Endodermal cell (in vitro differentiated cells): ENCODE results near the gene EPN2. TPM values are rescaled to one million over a fixed set of nuclear protein-coding genes. Genes with fewer than 3 reads are reported as not detected.

Experiments
- DNase-seq: peaks from one replicate; pipeline ENCODE4 v3.0.0-alpha.2; 2017
- H3K27ac ChIP-seq: 2 replicates; pipeline ENCODE4 v1.5.1; 2013; ENCODE audit warnings: mild to moderate bottlenecking, low read depth, low read length, moderate library complexity
- H3K27me3 ChIP-seq: 2 replicates; pipeline ENCODE4 v1.6.1; 2013; ENCODE audit warnings: mild to moderate bottlenecking, low read length, moderate library complexity; ENCODE audit not compliant: insufficient read depth, control insufficient read depth, poor library complexity, severe bottlenecking
- H3K36me3 ChIP-seq: 2 replicates; pipeline ENCODE4 v1.7.0; 2013; ENCODE audit warnings: mild to moderate bottlenecking, low read length, moderate library complexity; ENCODE audit not compliant: control insufficient read depth, insufficient read depth
- H3K4me1 ChIP-seq: one replicate; pipeline ENCODE4 v1.7.0; 2013; ENCODE audit warnings: low read length; ENCODE audit not compliant: control insufficient read depth, insufficient read depth
- H3K4me3 ChIP-seq: 2 replicates; pipeline ENCODE4 v1.5.1; 2013; ENCODE audit warnings: mild to moderate bottlenecking, low read length, moderate library complexity
- H3K9ac ChIP-seq: 2 replicates; pipeline ENCODE4 v1.6.1; 2013; ENCODE audit warnings: mild to moderate bottlenecking, low read length, moderate library complexity; ENCODE audit not compliant: poor library complexity, severe bottlenecking; ENCODE audit errors: extremely low read depth
- H3K9me3 ChIP-seq: 2 replicates; pipeline ENCODE4 v1.6.1; 2013; ENCODE audit warnings: mild to moderate bottlenecking, low read length, moderate library complexity; ENCODE audit not compliant: control insufficient read depth
- H3K27ac Mint-ChIP-seq: 2 replicates; pipeline ENCODE4 v1.8.0; 2020; ENCODE audit warnings: mixed read lengths
- H3K27me3 Mint-ChIP-seq: 2 replicates; pipeline ENCODE4 v1.8.0; 2021; ENCODE audit warnings: mild to moderate bottlenecking, mixed read lengths; ENCODE audit not compliant: insufficient read depth
- H3K36me3 Mint-ChIP-seq: 2 replicates; pipeline ENCODE4 v1.8.0; 2020; ENCODE audit warnings: low read depth, mixed read lengths
- H3K4me1 Mint-ChIP-seq: 2 replicates; pipeline ENCODE4 v1.8.0; 2020; ENCODE audit warnings: mixed read lengths
- H3K4me3 Mint-ChIP-seq: 2 replicates; pipeline ENCODE4 v1.8.0; 2020; ENCODE audit warnings: mild to moderate bottlenecking, moderate library complexity, mixed read lengths
- H3K9me3 Mint-ChIP-seq: 2 replicates; pipeline ENCODE4 v1.8.0; 2020; ENCODE audit warnings: mild to moderate bottlenecking, mixed read lengths
- WGBS, 2 experiments: methylation state at CpG; one replicate each; pipeline versions ENCODE4 v1.1.5 to v1.1.7; 2013; ENCODE audit warnings: missing lambda C conversion rate in 2 of 2, mixed read lengths in 1 of 2; ENCODE audit not compliant: insufficient coverage in 1 of 2, insufficient read length in 1 of 2; 5-methylcytosine and 5-hydroxymethylcytosine counted together
- total RNA-seq, 2 donors: library from RNA; stranded (reverse); fragmentation: NEBNext Ultra II Directional in 1 of 2; extraction: Animal tissue kit (Norgen Biotek cat#: 25700) in 1 of 2; gene quantifications; 2 replicates in 1 of 2; 3 replicates in 1 of 2; pipeline ENCODE4 v1.2.1, GENCODE V29; 2021
- TF ChIP-seq, protein P1 (sequence below): fragments of 200-600 bp; sonication (generic); conservative IDR thresholded peaks from 2 replicates; pipeline ENCODE4 v1.5.0; 2021; ENCODE audit warnings: antibody characterized with exemption, mild to moderate bottlenecking

Gene EPN2
- total RNA-seq, 2 donors from 2014 or later, result 46.0 to 50.9 TPM

- TF ChIP-seq, protein P1, sequence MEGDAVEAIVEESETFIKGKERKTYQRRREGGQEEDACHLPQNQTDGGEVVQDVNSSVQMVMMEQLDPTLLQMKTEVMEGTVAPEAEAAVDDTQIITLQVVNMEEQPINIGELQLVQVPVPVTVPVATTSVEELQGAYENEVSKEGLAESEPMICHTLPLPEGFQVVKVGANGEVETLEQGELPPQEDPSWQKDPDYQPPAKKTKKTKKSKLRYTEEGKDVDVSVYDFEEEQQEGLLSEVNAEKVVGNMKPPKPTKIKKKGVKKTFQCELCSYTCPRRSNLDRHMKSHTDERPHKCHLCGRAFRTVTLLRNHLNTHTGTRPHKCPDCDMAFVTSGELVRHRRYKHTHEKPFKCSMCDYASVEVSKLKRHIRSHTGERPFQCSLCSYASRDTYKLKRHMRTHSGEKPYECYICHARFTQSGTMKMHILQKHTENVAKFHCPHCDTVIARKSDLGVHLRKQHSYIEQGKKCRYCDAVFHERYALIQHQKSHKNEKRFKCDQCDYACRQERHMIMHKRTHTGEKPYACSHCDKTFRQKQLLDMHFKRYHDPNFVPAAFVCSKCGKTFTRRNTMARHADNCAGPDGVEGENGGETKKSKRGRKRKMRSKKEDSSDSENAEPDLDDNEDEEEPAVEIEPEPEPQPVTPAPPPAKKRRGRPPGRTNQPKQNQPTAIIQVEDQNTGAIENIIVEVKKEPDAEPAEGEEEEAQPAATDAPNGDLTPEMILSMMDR, result no peak
- Histone ChIP-seq H3K9ac (no peak overlapping the region), H3K36me3 (peaks cover 25% of the 10 kb centered on the region), H3K9me3 (no peaks in the 10 kb centered on the region), H3K4me1 (no peaks in the 10 kb centered on the region), H3K4me3 (no peak overlapping the region), H3K27me3 (no peaks in the 10 kb centered on the region), H3K27ac (no peak overlapping the region)
- Mint-ChIP-seq H3K27me3 (no peaks in the 10 kb centered on the region), H3K27ac (no peak overlapping the region), H3K4me3 (no peak overlapping the region), H3K4me1 (peaks cover 7% of the 10 kb centered on the region), H3K9me3 (no peaks in the 10 kb centered on the region), H3K36me3 (peaks cover 9% of the 10 kb centered on the region)
- WGBS, 2 experiments, result 87 to 88% methylated on average over 15 to 18 of the region's 18 CpGs
- DNase-seq, result peak; percentile 68
Observed at GRCh38 chr17:19335951-19336631, 98.9 kb downstream of the EPN2 start.

DNA sequence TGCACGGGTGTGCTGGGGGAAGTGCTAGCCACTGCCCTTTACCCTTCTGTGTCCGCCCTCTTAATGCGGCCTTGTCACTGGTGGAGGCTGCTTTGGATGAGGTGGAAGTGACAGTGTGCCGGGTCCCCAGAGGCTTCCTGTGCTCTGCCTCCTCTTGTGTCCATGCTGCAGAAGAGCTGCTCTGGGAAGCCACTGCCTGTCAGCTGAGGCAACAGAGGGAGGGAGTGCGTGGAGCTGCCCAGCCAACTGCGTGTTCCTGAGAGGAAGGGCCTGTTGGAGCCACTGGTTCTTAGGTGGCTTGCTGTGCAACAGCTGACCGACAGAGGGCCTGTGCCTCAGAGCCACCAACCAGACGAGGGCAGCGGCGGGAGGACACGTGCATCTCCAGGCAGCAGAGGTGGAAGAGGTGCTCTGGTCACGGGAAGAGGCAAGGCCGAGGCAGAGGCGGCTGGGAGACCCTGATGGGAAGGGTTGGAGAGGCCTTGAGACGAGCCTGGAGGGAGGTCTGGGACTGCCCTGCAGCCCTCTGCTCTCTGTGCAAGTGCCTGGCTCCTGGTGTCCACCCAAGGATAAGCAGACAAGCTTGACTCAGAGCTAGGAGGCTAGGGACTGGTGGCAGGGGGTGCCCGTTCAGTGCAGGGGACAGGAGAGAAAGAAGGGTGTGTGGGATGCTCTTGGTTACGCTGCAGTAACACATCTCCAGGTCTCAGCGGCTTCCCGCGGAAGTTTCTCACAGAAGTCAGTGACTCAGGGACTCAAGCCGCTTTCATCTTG, 100.0 kb downstream of the EPN2 start:
- Mint-ChIP-seq H3K27me3 (no peaks in the 10 kb centered on the region), H3K9me3 (no peaks in the 10 kb centered on the region), H3K27ac (peak overlapping the region; percentile 17), H3K4me1 (peaks cover 12% of the 10 kb centered on the region), H3K36me3 (peaks cover 5% of the 10 kb centered on the region), H3K4me3 (no peak overlapping the region)
- Histone ChIP-seq H3K36me3 (peaks cover 15% of the 10 kb centered on the region), H3K9ac (no peak overlapping the region), H3K4me1 (no peaks in the 10 kb centered on the region), H3K27me3 (no peaks in the 10 kb centered on the region), H3K27ac (peak overlapping the region; percentile 47), H3K9me3 (no peaks in the 10 kb centered on the region), H3K4me3 (no peak overlapping the region)
- WGBS, 2 experiments, result 78 to 79% methylated on average over 10 to 21 of the region's 21 CpGs
- TF ChIP-seq, protein P1, result peak; percentile 57
- peak; percentile 91 for DNase-seq

GRCh38 chr17:19337712-19338023, 100.5 kb downstream of the EPN2 start:
- Mint-ChIP-seq H3K9me3 (no peaks in the 10 kb centered on the region), H3K36me3 (peaks cover 4% of the 10 kb centered on the region), H3K4me3 (no peak overlapping the region), H3K4me1 (peaks cover 13% of the 10 kb centered on the region), H3K27ac (no peak overlapping the region), H3K27me3 (no peaks in the 10 kb centered on the region)
- TF ChIP-seq, protein P1, result no peak
- WGBS, 2 experiments, result 100% methylated on average over 2 of the region's 2 CpGs; no CpG with 5 or more reads in 1 of the 2 experiments
- Histone ChIP-seq H3K27ac (no peak overlapping the region), H3K9me3 (no peaks in the 10 kb centered on the region), H3K36me3 (peaks cover 12% of the 10 kb centered on the region), H3K9ac (no peak overlapping the region), H3K27me3 (no peaks in the 10 kb centered on the region), H3K4me1 (no peaks in the 10 kb centered on the region), H3K4me3 (no peak overlapping the region)
- no peak for DNase-seq
